Panc1 (cell line): ENCODE data around the gene DYNC2LI1. TPM values are rescaled to one million over a fixed set of nuclear protein-coding genes. Genes with fewer than 3 reads are reported as not detected.

Experiments used
- ATAC-seq: fragments of 200-7000 bp; cut with Tn5 transposase; 2 replicates; pipeline ENCODE4 v1.9.1; 2020; ENCODE audit warnings: mild to moderate bottlenecking, moderate library complexity
- BruUV-seq: library from RNA; stranded (reverse); fragments of 400-500 nt; replicated peaks from 2 replicates; lab custom pipeline; 2021; lab: Mats Ljungman, UMichigan
- CTCF ChIA-PET: fragments of 300-600 bp; sonication (Branson Sonifier 250); formaldehyde crosslinking; loops from one replicate; lab custom pipeline; 2022; ENCODE audit warnings: antibody characterized with exemption; lab: Charles Lee
- POLR2A ChIA-PET: fragments of 300-600 bp; sonication (Branson Sonifier 250); formaldehyde crosslinking; loops from one replicate; lab custom pipeline; 2022; ENCODE audit warnings: antibody characterized with exemption; lab: Charles Lee
- DNase-seq: peaks from one replicate; pipeline ENCODE4 v3.0.0-alpha.2; 2010; ENCODE audit warnings: low read depth, low spot score
- H3K27ac ChIP-seq: 2 replicates; pipeline ENCODE4 v1.5.1; 2011; ENCODE audit warnings: mild to moderate bottlenecking, low read length, inconsistent platforms
- H3K27me3 ChIP-seq: fragments of 200-500 bp; sonication (Bioruptor generic); 2 replicates; pipeline ENCODE4 v1.6.0; 2014; ENCODE audit warnings: low read length, inconsistent platforms; ENCODE audit not compliant: control insufficient read depth, insufficient read depth
- H3K36me3 ChIP-seq: fragments of 200-500 bp; sonication (Bioruptor generic); 2 replicates; pipeline ENCODE4 v1.5.1; 2014; ENCODE audit warnings: inconsistent platforms, mild to moderate bottlenecking, low read length, moderate library complexity; ENCODE audit not compliant: control insufficient read depth, insufficient read depth
- H3K4me1 ChIP-seq: 2 replicates; pipeline ENCODE4 v1.5.1; 2011; ENCODE audit warnings: inconsistent platforms, mild to moderate bottlenecking, low read length, moderate library complexity; ENCODE audit not compliant: control insufficient read depth, insufficient read depth
- H3K4me3 ChIP-seq, 2 experiments: 2 replicates each; pipeline ENCODE4 v1.5.1; 2011 to 2012; ENCODE audit warnings: low read depth in 2 of 2, low read length in 2 of 2, mild to moderate bottlenecking in 2 of 2, inconsistent platforms in 1 of 2, moderate library complexity in 1 of 2
- H3K9me3 ChIP-seq: fragments of 200-500 bp; sonication (Bioruptor generic); 2 replicates; pipeline ENCODE4 v1.5.1; 2014; ENCODE audit warnings: low read depth, mild to moderate bottlenecking, inconsistent platforms, low read length, moderate library complexity; ENCODE audit not compliant: control insufficient read depth, insufficient read depth
- POLR2AphosphoS5 ChIP-seq: IDR thresholded peaks from 2 replicates; pipeline ENCODE4 v1.6.1; 2012; ENCODE audit warnings: mild to moderate bottlenecking, low read depth, low read length, moderate library complexity
- SIN3A ChIP-seq: IDR thresholded peaks from 2 replicates; pipeline ENCODE4 v1.6.1; 2012; ENCODE audit warnings: low read depth, mild to moderate bottlenecking, low read length, moderate library complexity, borderline replicate concordance; ENCODE audit not compliant: insufficient read depth
- TCF7L2 ChIP-seq: IDR thresholded peaks from 2 replicates; pipeline ENCODE4 v1.6.1; 2011; ENCODE audit warnings: mild to moderate bottlenecking, low read depth, low read length, inconsistent platforms
- in situ Hi-C: cut with HindIII; loops from 2 replicates; pipeline ENCODE4 v1.10.0; 2016; ENCODE audit warnings: low sequenced_read_pairs, low pct_unique_long_range_greater_than_20kb
- intact Hi-C: fragments of 100-400 bp; cut with micrococcal nuclease; formaldehyde crosslinking; loops from one replicate; pipeline ENCODE4 v1.10.0; 2022; ENCODE audit not compliant: unreplicated experiment
- total RNA-seq: library from RNA; stranded (reverse); gene quantifications from one replicate; pipeline ENCODE4 v1.2.1, GENCODE V29; 2021; ENCODE audit not compliant: unreplicated experiment
- TF ChIP-seq, protein P1 (sequence below): fragments of 450-650 bp; IDR thresholded peaks from 2 replicates; pipeline ENCODE4 v1.5.1; 2017; ENCODE audit warnings: mild to moderate bottlenecking
- TF ChIP-seq, protein P2 (sequence below), 2 experiments: IDR thresholded peaks; 2 replicates each; pipeline ENCODE4 v1.6.1; 2011 to 2012; ENCODE audit warnings: low read depth in 2 of 2, control low read depth in 1 of 2, low read length in 1 of 2, mild to moderate bottlenecking in 1 of 2, moderate library complexity in 1 of 2; ENCODE audit not compliant: insufficient read depth in 1 of 2

DYNC2LI1 gene
- total RNA-seq, 1 experiment from 2014 or later, result 8.5 TPM

GRCh38 chr2:43812947-43813346 lies 39.1 kb downstream of the DYNC2LI1 start:
- CTCF ChIA-PET, result no interaction called here
- H3K9me3 ChIP-seq, result no peaks in the 10 kb centered on the region
- no peak for ATAC-seq
- H3K27ac ChIP-seq, result no peak overlapping the region
- no peak for TF ChIP-seq TCF7L2
- TF ChIP-seq SIN3A, result no peak
- TF ChIP-seq, protein P1, sequence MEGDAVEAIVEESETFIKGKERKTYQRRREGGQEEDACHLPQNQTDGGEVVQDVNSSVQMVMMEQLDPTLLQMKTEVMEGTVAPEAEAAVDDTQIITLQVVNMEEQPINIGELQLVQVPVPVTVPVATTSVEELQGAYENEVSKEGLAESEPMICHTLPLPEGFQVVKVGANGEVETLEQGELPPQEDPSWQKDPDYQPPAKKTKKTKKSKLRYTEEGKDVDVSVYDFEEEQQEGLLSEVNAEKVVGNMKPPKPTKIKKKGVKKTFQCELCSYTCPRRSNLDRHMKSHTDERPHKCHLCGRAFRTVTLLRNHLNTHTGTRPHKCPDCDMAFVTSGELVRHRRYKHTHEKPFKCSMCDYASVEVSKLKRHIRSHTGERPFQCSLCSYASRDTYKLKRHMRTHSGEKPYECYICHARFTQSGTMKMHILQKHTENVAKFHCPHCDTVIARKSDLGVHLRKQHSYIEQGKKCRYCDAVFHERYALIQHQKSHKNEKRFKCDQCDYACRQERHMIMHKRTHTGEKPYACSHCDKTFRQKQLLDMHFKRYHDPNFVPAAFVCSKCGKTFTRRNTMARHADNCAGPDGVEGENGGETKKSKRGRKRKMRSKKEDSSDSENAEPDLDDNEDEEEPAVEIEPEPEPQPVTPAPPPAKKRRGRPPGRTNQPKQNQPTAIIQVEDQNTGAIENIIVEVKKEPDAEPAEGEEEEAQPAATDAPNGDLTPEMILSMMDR, result no peak
- no peak for TF ChIP-seq POLR2AphosphoS5
- TF ChIP-seq, protein P2, sequence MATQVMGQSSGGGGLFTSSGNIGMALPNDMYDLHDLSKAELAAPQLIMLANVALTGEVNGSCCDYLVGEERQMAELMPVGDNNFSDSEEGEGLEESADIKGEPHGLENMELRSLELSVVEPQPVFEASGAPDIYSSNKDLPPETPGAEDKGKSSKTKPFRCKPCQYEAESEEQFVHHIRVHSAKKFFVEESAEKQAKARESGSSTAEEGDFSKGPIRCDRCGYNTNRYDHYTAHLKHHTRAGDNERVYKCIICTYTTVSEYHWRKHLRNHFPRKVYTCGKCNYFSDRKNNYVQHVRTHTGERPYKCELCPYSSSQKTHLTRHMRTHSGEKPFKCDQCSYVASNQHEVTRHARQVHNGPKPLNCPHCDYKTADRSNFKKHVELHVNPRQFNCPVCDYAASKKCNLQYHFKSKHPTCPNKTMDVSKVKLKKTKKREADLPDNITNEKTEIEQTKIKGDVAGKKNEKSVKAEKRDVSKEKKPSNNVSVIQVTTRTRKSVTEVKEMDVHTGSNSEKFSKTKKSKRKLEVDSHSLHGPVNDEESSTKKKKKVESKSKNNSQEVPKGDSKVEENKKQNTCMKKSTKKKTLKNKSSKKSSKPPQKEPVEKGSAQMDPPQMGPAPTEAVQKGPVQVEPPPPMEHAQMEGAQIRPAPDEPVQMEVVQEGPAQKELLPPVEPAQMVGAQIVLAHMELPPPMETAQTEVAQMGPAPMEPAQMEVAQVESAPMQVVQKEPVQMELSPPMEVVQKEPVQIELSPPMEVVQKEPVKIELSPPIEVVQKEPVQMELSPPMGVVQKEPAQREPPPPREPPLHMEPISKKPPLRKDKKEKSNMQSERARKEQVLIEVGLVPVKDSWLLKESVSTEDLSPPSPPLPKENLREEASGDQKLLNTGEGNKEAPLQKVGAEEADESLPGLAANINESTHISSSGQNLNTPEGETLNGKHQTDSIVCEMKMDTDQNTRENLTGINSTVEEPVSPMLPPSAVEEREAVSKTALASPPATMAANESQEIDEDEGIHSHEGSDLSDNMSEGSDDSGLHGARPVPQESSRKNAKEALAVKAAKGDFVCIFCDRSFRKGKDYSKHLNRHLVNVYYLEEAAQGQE (IDR thresholded peaks at IDR 0.05; ENCODE audit: insufficient read depth in 1 of 2, low read depth in 2 of 2, low read length in 1 of 2), result no peak
- H3K27me3 ChIP-seq, result no peaks in the 10 kb centered on the region
- DNase-seq, result no peak
- POLR2A ChIA-PET, result no interaction called here
- in situ Hi-C loops (no loop called here), intact Hi-C loops (no loop called here)
- H3K4me1 ChIP-seq, result no peaks in the 10 kb centered on the region
- H3K4me3 ChIP-seq, result no peak overlapping the region
- no TSS peak for BruUV-seq
- no peaks in the 10 kb centered on the region for H3K36me3 ChIP-seq

- no peaks in the 10 kb centered on the region for H3K36me3 ChIP-seq
- H3K27me3 ChIP-seq, result no peaks in the 10 kb centered on the region
- H3K9me3 ChIP-seq, result no peaks in the 10 kb centered on the region
- intact Hi-C loops, result no loop called here
- BruUV-seq, result no TSS peak
- in situ Hi-C loops, result no loop called here
- no peak overlapping the region for H3K4me3 ChIP-seq
- ATAC-seq, result no peak
- no peak overlapping the region for H3K27ac ChIP-seq
- TF ChIP-seq, protein P1, result no peak
- TF ChIP-seq SIN3A (no peak), POLR2AphosphoS5 (no peak), TCF7L2 (no peak)
- TF ChIP-seq, protein P2 (IDR thresholded peaks at IDR 0.05; ENCODE audit: insufficient read depth in 1 of 2, low read depth in 2 of 2, low read length in 1 of 2), result no peak
- ChIA-PET POLR2A (no interaction called here), CTCF (no interaction called here)
- no peaks in the 10 kb centered on the region for H3K4me1 ChIP-seq
- no peak for DNase-seq
Observed at GRCh38 chr2:43814711-43815110, 40.9 kb downstream of the DYNC2LI1 start.
